Measurements from ENCODE around the gene ALOXE3.

ALOXE3 gene

DNA sequence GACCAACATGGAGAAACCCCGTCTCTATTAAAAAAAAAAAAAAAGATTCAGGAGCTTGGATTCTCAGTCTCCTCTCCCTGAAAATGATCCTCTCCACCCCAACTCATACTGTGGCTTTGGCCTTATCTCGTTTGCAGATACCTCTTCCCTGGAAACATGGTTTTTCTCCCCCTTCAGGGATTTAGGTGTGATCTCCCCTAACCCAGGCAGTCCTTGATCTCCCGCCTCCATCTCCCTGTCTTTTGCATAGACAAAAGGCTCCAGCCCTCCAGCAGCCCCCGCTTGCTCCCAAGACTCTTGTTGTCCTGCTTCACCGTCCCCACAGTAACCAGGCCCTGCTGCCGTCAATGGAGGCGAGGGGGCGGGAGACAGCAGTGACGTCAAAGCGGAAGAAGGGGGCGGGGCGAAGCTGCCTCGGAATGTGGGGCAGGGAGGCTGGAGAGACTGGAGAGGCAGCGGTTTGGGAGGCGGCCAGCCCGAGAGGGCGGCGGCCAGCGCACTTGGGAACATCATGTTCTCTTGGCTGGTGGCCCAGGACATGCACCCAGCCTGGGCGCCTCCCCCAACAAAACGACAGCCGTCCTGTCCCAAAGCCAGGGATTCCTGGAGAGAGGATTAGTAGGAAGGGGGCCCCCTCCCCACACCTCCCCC lies 35.8 kb upstream of the ALOXE3 start:
- DNase-seq (ENCODE audit: low read depth in 2 of 2) = peak; percentile 97

DNA sequence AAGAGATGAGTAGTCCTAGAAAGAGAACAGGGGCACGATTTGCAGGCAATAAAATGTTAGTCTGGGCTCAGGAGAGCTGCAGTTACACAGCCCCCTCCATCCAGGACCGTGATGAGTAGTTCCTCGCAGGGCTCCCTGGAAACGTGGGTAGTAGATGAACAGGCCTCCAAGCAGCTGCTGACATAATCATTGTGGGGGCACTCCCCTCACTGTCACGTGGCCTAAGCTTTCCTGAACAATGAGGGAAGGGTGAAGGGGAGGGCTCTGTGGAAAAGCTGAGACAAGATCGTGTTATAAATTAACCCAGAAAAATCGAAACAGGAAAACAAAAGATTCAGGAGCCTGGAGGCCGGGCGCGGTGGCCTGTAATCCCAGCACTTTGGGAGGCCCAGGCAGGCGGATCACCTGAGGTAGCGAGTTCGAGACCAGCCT lies 35.2 kb upstream of the ALOXE3 start:
- peak; percentile 92 to 94 for DNase-seq (ENCODE audit: low read depth in 2 of 2)

DNA sequence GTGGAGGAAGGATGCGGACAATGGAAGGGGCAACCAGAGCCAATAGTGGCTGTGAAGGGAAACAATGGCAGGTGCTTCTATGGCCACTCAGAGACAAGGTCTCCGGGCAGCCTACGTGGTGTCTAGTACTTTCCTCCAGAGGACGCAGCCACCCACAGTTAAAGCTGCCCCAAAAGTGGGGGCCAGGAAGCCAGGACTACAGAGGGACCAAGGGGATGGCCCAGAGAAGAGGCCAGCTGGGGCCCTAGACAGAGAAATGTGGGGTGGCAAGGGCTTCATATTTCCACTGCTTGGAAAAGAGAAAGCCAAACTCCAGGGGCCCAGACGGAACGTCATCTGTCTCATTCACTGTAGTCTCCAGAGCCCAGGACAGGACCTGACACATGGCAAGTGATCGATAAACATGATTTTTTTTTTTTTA lies 34.7 kb upstream of the ALOXE3 start:
- no peak for DNase-seq (ENCODE audit: low read depth in 2 of 2)

DNA sequence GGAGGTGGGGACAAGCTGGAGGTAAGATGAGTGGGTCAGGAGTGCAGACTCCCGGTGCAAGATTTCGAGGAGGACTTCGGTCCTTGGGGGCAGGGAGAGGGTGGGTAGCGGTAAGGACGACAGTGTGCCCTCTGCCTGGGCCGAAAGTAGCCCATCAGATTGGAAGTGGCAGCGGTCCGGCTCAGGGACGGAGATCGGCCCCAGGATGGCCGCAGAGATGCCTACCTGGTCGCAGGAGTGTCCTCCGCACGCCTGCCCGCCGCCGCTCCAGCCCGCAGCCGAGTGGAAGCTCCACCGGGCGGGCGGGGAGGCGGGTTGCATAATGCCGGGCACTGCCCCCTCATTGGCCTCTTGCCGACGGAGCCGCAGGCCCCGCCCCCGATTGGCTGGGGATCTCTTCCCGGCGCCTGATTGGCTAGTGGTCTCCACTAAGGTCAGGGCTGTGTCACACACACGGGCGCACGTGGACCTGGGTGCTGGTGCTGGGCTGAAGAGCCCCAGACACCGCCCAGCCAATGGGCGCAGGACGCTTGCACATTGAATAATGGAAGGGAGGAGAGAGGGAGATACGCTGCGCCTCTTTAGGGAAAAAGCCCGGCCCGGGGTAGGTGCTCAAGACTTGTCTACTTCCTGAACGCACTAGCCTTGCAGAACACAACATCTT lies 33.9 kb upstream of the ALOXE3 start, which contains the start of gene PER1:
Gene PER1 (minus strand): TSS at position 293 of the 664 bp plus-strand sequence. CDS start 1,698 bp downstream, outside the sequence.
- DNase-seq (ENCODE audit: low read depth in 2 of 2) = peak; percentile 78 to 81

DNA sequence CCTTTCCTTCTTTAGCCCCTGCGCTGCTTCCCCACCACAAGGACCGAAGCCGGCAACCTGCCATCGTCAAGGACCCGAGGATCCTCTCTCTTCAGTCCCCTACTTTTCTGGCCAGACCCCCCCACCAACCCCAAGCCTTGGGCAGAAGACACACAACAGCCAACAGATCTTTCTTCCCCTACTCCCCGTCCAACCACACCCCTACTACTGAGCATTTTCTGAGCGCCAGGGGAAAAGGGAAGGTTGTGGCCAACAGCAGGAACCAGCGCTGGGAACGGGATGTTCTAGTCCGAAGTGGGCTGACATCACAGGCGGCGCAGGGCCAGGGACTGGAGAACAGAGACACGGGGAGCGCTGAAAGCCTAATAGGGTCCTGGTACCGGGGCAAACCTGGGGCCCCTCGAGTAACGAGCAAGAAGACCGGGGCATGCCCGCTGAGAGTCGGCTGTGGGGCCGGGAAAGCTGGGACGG lies 33.4 kb upstream of the ALOXE3 start:
- DNase-seq (ENCODE audit: low read depth in 2 of 2) = no peak

DNA sequence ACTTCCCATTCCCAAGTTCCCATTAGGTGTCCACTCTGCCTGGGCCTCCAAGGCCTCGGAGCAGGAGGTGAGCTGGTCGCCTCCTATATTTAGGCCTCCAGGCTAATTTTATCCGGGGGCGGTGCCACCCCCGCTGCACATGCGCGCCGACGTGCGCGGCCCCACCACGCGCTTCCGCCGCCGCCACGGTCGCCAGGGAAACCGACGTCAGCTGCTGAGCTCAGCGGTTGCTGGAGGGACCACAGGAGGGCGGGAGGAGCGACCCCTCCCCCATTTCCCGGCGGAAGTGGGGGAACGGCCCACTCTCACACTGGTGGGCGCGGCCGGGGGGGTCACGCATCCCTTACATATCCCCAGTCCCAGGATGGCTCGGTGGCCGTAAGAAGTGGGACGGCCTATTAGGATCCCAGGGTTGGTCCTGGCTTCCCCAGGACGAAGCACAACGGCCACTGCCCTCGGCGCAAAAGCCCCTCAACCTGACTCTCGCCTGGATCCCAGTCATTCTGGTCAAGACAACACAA lies 32.9 kb upstream of the ALOXE3 start:
- DNase-seq (ENCODE audit: low read depth in 2 of 2) = peak; percentile 66 to 67

DNA sequence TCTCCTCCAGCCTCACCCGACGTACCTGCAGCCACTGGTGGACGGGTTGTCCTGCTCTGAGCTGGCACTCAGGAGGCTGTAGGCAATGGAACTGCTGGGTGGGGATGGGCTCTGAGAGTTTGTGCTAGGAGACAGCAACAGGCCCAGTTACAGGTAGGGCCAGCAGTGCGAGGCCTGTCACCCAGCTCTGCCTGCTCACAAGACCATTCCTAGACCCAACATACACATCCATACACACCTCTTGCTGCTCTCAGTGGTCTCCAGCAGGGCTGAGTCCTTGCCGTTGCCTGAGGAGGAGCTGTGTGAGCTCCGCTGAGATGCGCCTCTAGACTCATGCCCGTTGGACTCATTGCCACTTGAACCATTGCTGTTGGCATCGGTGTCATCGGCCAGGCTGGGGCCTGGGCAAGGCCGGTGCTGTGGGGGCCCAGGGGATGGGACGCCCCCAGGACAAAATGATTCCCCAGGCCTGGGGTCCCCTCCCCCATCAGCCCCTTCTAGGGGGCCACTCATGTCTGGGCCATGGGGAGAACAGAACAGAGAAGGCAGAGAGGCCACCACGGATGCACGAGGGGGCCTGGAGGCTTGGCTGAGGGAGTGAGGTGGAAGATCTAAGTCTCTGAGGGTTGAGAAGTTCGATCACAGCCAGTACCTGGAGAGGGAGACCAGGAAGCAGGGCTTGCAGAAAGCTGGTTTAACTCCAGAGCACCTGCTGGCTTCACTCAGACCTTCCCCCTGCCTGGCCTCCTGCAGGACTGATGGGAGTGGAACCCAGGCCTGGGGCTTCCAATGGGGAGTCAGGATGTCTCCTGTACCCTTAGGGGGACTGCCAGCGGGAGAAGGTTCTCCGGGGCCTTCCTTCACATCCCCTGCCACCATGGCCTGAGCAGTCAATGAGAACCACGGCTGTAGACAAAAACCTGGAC lies 32.1 kb upstream of the ALOXE3 start:
- no peak for DNase-seq (ENCODE audit: low read depth in 2 of 2)

DNA sequence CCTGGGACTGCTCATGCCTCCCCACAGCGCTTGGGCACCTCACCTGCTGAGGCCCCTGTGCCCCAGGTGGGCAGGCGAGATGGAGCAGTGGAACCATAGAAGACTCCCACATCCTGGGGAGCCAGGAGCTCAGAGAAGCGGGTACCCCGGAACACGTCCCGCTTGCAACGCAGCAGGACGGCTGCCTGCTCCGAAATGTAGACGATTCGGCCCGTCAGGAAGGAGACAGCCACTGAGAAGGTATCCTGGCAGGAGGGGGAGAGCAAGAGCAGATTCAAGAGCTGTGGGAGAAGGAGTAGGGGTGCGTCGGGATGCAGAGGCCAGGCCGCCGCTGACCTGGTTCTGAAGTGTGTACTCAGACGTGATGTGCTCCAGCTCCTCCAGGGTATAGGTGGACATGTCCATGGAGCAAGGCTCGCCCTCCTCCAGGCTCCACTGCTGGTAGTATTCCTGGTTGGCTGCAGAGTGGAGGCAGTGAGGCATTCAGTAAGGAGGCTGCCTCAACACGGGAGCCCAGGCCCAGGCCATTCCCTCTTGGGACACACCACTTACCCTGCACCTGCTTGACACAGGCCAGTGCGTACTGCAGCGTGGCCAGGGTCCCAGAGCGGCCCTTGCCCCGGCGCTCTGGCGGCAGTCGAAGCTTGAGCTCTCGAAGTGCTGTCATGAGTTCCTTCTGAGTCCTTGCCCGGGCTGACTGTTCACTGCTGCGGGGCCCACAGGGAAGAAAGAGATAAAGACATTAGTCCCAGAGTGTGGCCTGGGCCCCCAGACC lies 31.3 kb upstream of the ALOXE3 start:
- DNase-seq (ENCODE audit: low read depth in 2 of 2) = no peak

DNA sequence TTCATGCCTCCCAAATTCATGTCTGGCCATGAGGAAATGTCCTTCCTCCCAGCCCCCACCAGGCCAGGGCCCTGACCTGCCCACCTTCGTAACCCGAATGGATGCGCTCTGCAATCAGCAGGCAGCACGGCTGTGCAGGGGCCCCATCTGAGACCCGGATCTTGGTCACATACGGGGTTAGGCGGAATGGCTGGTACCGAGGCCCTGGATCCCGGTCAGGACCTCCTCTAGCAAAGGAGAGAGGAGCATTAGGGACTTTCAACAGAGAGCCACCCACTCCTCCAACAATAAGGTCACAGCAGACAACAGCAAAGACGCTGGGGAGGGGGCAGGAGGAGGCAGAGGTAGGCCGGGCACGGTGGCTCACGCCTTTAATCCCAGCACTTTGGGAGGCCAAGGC lies 30.2 kb upstream of the ALOXE3 start:
- DNase-seq (ENCODE audit: low read depth in 2 of 2) = no peak

DNA sequence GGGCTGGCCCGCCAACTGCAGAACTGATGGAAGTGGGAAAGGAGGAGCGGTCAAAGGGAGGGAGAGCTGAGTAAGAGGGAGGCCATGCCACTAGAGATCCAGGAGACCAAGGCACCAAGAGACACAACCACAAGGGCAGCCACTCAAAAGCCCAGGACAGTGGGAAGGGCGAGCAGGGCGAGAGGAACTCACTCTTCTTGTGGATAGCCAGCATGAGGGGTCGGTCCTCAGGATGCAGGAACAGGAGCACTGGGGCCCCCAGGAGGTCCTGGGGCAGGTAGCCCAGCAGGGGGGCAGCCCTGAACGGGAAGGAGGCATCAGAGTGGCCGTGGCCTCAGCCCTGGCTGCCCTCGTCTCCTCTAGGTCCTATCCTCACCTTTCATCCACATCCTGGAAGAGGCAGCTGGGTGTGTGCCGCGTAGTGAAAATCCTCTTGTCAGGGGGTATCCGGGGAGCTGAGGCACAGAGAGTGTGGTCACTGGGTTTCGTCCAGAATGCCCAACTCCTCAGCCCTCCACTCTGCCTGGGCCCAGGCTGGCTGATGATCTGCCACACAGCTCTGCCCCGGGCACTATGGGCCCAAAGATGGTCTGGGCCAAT lies 29.6 kb upstream of the ALOXE3 start:
- DNase-seq (ENCODE audit: low read depth in 2 of 2) = no peak

DNA sequence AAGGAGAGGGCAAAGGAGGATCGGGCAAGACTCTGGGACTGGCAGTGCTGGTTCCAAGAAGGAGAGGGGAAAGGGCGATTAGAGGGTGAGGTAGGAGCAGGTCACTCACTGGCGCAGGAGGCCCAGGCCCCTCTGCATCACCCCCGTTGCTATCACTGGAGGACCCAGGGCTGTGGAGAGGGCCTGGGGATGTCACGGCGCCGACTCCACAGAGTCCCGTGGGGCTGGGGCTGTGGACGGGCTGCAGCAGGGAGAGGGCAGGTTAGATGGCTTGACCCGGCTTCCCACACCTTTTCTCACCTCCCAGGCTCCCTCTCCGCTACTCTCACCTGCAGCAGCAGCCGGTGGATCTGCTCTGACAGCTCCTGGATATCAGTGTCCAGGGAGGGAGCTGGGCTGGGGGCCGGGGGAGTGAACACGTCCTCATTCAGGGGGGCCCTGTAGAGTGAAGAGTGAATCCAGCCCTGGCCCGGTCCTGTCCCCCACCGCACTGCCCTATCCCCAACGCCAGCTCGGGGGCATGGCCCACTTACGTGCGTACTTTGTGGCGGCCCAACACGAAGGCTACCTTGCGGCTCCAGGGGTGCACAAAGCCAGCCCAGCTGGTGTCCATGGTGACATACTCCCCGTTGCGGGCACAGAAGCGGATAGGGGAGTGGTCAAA lies 29.0 kb upstream of the ALOXE3 start:
- DNase-seq (ENCODE audit: low read depth in 2 of 2) = no peak

DNA sequence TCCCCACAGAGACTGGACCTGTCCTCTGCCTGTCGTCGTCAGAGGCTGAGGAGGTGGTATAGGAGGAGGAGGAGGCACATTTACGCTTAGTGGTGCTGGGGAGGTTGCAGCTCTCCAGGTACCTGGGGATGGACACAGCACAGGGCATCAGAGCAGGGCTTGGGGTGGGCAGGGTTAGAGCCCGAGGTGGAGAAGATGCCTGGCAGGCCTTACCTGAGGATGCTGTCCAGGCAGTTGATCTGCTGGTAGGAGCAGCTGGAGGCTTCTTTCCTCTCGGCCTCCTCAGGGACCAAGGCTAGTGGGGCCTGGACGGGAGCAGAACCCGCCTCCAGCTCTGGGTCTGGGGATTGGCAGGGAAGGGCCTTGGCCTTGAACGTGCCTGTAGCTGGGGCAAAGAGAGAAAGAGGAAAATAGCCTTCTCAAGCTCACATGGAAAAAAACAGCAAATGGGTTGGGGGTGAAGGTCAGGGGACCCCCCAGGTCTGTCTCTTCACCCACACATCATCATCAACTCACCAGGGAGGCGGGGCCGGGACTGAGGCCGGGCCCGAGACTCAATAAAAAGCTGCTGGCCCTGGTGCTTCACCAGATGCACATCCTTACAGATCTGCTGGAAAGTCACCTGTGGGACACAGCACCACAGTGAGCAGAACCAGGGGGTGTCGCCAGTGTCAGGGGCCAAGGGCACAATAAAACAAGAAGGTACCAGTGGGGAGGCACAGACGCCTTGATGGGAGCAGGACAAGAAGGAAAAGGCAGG lies 28.2 kb upstream of the ALOXE3 start:
- no peak for DNase-seq (ENCODE audit: low read depth in 2 of 2)

DNA sequence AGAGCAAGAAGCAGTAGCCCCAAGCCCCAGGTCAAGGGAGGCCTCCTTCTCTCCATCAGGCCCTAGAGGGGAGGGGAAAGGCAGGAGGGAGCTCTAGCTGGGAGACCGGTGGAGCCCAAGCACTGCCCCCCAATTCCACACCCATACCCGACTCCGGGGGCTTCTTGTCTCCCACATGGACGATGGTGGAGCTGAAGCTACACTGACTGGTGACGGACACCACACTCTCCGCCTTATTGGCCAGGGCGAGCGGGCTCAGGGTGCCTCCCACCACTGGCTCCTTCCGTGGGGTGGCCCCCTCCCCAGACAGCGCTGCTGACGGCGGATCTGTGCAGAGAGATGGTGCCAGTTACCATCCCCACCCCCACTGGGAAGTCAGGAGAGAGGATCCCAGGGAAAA lies 27.5 kb upstream of the ALOXE3 start:
- no peak for DNase-seq (ENCODE audit: low read depth in 2 of 2)

DNA sequence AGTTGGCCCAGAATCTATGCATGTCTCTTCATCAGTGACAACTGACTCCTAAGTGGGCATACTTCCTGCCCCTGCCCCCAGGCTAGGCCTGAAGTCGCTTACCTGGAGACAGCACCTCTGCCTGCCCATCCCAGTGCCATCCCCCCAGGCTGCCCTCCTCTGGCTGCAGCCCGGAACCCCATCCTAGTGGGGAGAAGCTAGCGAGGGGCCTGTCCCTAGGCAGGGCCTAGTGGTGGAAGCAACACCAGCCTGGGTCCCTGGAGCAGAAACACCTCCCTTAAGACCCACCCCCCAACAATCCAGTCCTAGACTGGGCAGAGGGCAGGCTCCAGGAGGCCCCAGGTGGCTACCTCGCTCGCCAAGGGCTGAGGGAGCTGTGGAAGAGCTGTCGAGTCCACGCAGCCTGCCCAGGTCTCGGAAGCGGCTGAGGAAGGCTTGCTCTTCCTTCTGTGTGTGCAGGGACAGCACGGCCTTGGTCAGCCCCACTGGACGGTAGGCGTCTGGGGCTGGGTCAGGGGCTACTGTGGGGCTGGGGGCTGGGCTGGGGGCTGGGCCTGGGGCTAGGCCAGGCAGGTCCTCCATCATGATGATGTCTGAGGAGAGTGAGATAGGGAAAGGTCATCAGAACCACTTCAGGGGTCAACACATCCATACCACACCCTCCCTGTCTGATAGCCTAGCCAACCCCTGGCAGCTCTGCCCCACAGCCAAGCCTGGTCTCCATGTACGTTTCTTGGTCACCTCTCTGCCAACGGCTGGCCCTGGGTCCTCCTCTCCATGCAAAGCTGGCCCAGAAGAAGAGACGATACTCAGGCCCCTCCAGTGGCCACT lies 26.3 kb upstream of the ALOXE3 start:
- DNase-seq (ENCODE audit: low read depth in 2 of 2) = no peak

DNA sequence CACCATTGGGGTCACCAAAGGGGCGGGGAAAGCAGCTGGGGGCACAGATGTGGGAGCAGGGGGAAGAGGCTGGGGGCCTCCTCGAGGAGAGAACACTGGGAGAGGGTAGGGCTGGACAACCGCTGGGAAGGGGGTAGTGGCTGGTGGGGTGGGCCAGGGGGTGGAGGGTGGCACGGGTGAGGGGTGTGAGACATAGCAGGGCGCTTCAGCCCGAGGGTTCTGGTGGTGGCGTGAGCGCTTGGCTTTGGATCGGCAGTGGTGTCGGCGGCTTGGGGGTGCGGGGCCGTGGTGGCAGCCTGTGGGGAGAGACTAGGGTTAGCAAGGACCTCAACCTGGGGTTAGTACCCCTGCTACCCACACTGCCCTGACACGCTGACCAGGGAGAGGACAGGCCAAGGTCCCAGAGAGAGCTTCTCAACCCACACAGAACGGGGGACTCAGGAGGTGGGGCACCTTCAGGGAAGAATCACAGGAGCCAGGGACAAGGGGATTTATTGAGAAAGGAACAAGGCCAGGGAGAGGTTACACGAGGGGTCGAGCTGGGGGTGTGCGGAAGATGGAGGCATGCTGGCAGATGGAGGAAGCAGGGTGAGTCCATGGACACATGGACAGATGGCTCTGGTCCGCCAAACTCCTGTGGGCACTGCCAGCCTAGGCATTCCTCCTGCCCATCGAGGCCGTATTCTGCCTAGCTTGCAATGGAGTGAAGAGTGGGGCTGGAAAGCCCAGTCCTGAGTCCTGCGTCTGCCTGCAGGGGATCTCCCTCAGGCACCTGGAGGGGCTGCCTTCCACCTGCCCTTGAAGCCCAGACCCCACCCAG lies 25.5 kb upstream of the ALOXE3 start:
- no peak for DNase-seq (ENCODE audit: low read depth in 2 of 2)

DNA sequence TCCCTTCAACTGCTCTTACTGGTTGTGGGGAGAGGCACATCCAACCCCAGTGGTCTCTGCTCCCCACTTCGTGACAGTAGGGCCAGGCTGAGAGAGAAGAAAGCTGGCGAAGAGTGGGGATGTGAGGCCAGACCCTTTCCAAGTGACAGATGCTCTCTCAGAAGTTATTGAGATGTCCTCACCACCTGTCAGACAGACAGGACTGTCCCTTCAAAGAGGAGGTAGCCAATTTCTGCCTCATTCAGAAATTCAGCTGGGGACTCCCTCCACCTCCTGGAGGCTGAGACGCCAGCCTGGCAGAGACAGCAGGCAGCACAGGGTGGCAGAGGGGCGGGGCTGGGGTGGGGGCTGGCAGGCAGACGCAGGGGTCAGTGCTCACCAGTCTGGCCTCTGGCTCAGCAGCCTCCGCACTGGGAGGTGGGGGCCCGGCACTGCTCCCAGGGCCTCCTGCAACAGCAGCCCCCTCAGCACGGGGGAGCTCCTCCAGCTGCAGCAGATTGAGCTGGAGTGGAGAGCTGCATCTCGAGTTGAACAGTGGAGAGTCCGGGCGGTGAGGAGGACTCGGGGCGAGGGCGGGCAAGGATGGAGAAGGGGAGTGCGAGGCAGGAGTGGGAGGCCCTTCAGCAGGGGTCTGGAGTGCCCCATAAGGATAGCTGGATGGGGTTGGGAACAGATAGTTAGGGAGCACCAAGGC lies 24.7 kb upstream of the ALOXE3 start:
- no peak for DNase-seq (ENCODE audit: low read depth in 2 of 2)

Measured in fibroblast of skin of left quadriceps (primary cell).